ENCODE results near the gene ZNF292.
"Not testable (repeated sequence)": the region's sequence is repeated elsewhere in the genome, so short reads cannot be mapped to it uniquely, and the experiment has no call there.

ZNF292 gene

GRCh38 chr6:87220997-87221396 is 65.6 kb downstream of the ZNF292 start:
- DNase-seq = no peak

- DNase-seq = no peak
These were observed 67.3 kb downstream of the ZNF292 start for GRCh38 chr6:87222676-87223075.

- no peak for DNase-seq
These were observed 69.6 kb downstream of the ZNF292 start for GRCh38 chr6:87224971-87225370.

GRCh38 chr6:87225511-87225910 is 70.1 kb downstream of the ZNF292 start:
- no peak for DNase-seq

- no peak for DNase-seq
These were observed 70.6 kb downstream of the ZNF292 start for GRCh38 chr6:87225937-87226336.

- no peak for DNase-seq
These were observed 75.4 kb downstream of the ZNF292 start for GRCh38 chr6:87230801-87231200.

GRCh38 chr6:87237804-87238203 is 82.4 kb downstream of the ZNF292 start:
- DNase-seq = peak in 1 of 2 experiments; percentile 0

- DNase-seq = not testable (repeated sequence)
These were observed 83.8 kb downstream of the ZNF292 start for GRCh38 chr6:87239098-87239635.

- no peak for DNase-seq
These were observed 85.9 kb downstream of the ZNF292 start for GRCh38 chr6:87241304-87241703.

GRCh38 chr6:87242311-87242710 is 86.9 kb downstream of the ZNF292 start:
- DNase-seq = no peak

GRCh38 chr6:87243812-87244211 is 88.4 kb downstream of the ZNF292 start:
- no peak for DNase-seq

- DNase-seq = no peak
These were observed 89.0 kb downstream of the ZNF292 start for GRCh38 chr6:87244380-87244779.

- no peak for DNase-seq
These were observed 94.7 kb downstream of the ZNF292 start for GRCh38 chr6:87250019-87250418.

GRCh38 chr6:87251225-87251624 is 95.9 kb downstream of the ZNF292 start:
- DNase-seq = no peak

- no peak for DNase-seq
These were observed 96.4 kb downstream of the ZNF292 start for GRCh38 chr6:87251725-87252124.

- DNase-seq = no peak
These were observed 101.7 kb downstream of the ZNF292 start for GRCh38 chr6:87257046-87257445.

- DNase-seq = no peak
These were observed 102.2 kb downstream of the ZNF292 start for GRCh38 chr6:87257565-87257964.

GRCh38 chr6:87257975-87258374 is 102.6 kb downstream of the ZNF292 start:
- DNase-seq = no peak

- DNase-seq = no peak
These were observed 104.4 kb downstream of the ZNF292 start for GRCh38 chr6:87259791-87260190.

GRCh38 chr6:87261534-87261933 is 106.2 kb downstream of the ZNF292 start:
- DNase-seq = no peak

- DNase-seq = no peak
These were observed 109.1 kb downstream of the ZNF292 start for GRCh38 chr6:87264481-87264880.

GRCh38 chr6:87274660-87275274 is 119.4 kb downstream of the ZNF292 start:
- no peak for DNase-seq

GRCh38 chr6:87276624-87277023 is 121.3 kb downstream of the ZNF292 start:
- DNase-seq = no peak

GRCh38 chr6:87277123-87277522 is 121.8 kb downstream of the ZNF292 start:
- DNase-seq = peak in 1 of 2 experiments; percentile 14

GRCh38 chr6:87279196-87279595 is 123.8 kb downstream of the ZNF292 start:
- DNase-seq = no peak

Data from NCI-H446 (cell line).